Ishikawa (cell line): ENCODE results near the gene TMC6.

Experiments
- CEBPB ChIP-seq: IDR thresholded peaks from 2 replicates; pipeline ENCODE4 v1.6.1; 2012
- CREB1 ChIP-seq: IDR thresholded peaks from 2 replicates; pipeline ENCODE4 v1.6.1; 2012; ENCODE audit warnings: low read depth
- EGR1 ChIP-seq: IDR thresholded peaks from 2 replicates; pipeline ENCODE4 v1.6.1; 2012
- EP300 ChIP-seq: IDR thresholded peaks from 2 replicates; pipeline ENCODE4 v1.6.1; 2012; ENCODE audit warnings: borderline replicate concordance
- FOXM1 ChIP-seq: IDR thresholded peaks from 2 replicates; pipeline ENCODE4 v1.6.1; 2012; ENCODE audit warnings: low read depth, borderline replicate concordance
- NFIC ChIP-seq: IDR thresholded peaks from 2 replicates; pipeline ENCODE4 v1.6.1; 2012
- RAD21 ChIP-seq: IDR thresholded peaks from 2 replicates; pipeline ENCODE4 v1.6.1; 2012; ENCODE audit warnings: low read depth
- TAF1 ChIP-seq: IDR thresholded peaks from 2 replicates; pipeline ENCODE4 v1.6.1; 2012; ENCODE audit warnings: low read depth, mild to moderate bottlenecking
- TCF12 ChIP-seq: IDR thresholded peaks from 2 replicates; pipeline ENCODE4 v1.6.1; 2012; ENCODE audit warnings: low read depth
- TEAD4 ChIP-seq: IDR thresholded peaks from 2 replicates; pipeline ENCODE4 v1.6.1; 2012
- YY1 ChIP-seq: IDR thresholded peaks from 2 replicates; pipeline ENCODE4 v1.6.1; 2012; ENCODE audit warnings: low read depth
- ZBTB7A ChIP-seq: IDR thresholded peaks from 2 replicates; pipeline ENCODE4 v1.6.1; 2012; ENCODE audit warnings: low read depth
- TF ChIP-seq, protein P1 (sequence below): IDR thresholded peaks from 2 replicates; pipeline ENCODE4 v1.6.1; 2012
- TF ChIP-seq, protein P2 (sequence below): IDR thresholded peaks from 2 replicates; pipeline ENCODE4 v1.6.1; 2012
- TF ChIP-seq, protein P3 (sequence below): IDR thresholded peaks from 2 replicates; pipeline ENCODE4 v1.6.1; 2012; ENCODE audit warnings: low read depth, mild to moderate bottlenecking

The TMC6 gene

DNA sequence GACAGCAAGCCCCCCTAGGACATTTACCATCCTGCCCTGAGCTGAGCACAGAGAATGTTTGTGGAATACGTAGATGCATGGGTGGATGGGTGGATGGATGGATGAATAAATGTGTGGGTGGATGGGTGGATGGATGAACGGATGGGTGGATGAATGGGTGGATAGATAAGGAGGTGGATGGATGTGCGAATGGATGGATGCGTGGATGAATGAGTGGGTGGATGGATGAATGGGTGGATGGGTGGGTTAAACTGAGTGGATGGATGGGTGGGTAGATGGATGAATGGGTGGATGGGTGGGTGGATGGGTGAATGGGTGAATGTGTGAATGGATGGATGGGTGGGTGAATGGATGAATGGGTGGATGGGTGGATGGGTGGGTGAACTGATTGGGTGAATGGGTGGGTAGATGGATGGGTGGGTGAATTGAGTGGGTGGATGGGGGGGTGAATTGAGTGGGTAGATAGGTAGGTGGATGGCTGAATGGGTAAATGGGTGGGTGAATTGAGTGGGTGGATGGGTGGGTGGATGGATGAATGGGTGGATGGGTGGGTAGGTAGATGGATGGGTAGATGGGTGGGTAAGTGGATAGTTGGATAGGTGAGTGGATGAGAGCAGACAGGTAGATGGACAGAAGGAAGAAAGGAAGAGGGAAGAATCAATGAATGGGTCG is 5.2 kb downstream of the TMC6 start:
- TF ChIP-seq YY1, result no peak
- TF ChIP-seq EGR1, result no peak
- TF ChIP-seq RAD21, result no peak
- TF ChIP-seq TEAD4, result no peak
- TF ChIP-seq CREB1, result no peak
- no peak for TF ChIP-seq EP300
- TF ChIP-seq, protein P1, sequence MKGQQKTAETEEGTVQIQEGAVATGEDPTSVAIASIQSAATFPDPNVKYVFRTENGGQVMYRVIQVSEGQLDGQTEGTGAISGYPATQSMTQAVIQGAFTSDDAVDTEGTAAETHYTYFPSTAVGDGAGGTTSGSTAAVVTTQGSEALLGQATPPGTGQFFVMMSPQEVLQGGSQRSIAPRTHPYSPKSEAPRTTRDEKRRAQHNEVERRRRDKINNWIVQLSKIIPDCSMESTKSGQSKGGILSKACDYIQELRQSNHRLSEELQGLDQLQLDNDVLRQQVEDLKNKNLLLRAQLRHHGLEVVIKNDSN, result no peak
- TF ChIP-seq NFIC, result no peak
- TF ChIP-seq, protein P2, sequence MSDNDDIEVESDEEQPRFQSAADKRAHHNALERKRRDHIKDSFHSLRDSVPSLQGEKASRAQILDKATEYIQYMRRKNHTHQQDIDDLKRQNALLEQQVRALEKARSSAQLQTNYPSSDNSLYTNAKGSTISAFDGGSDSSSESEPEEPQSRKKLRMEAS, result no peak
- TF ChIP-seq ZBTB7A, result no peak

GRCh38 chr17:78122931-78123249 is 5.7 kb downstream of the TMC6 start:
- TF ChIP-seq CEBPB (no peak), NFIC (no peak), FOXM1 (no peak), CREB1 (no peak), ZBTB7A (no peak), RAD21 (no peak), YY1 (no peak), TAF1 (no peak), TCF12 (no peak), EGR1 (no peak), TEAD4 (no peak), EP300 (no peak)
- TF ChIP-seq, protein P2, result no peak
- TF ChIP-seq, protein P3, sequence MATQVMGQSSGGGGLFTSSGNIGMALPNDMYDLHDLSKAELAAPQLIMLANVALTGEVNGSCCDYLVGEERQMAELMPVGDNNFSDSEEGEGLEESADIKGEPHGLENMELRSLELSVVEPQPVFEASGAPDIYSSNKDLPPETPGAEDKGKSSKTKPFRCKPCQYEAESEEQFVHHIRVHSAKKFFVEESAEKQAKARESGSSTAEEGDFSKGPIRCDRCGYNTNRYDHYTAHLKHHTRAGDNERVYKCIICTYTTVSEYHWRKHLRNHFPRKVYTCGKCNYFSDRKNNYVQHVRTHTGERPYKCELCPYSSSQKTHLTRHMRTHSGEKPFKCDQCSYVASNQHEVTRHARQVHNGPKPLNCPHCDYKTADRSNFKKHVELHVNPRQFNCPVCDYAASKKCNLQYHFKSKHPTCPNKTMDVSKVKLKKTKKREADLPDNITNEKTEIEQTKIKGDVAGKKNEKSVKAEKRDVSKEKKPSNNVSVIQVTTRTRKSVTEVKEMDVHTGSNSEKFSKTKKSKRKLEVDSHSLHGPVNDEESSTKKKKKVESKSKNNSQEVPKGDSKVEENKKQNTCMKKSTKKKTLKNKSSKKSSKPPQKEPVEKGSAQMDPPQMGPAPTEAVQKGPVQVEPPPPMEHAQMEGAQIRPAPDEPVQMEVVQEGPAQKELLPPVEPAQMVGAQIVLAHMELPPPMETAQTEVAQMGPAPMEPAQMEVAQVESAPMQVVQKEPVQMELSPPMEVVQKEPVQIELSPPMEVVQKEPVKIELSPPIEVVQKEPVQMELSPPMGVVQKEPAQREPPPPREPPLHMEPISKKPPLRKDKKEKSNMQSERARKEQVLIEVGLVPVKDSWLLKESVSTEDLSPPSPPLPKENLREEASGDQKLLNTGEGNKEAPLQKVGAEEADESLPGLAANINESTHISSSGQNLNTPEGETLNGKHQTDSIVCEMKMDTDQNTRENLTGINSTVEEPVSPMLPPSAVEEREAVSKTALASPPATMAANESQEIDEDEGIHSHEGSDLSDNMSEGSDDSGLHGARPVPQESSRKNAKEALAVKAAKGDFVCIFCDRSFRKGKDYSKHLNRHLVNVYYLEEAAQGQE, result no peak
- TF ChIP-seq, protein P1, result no peak

DNA sequence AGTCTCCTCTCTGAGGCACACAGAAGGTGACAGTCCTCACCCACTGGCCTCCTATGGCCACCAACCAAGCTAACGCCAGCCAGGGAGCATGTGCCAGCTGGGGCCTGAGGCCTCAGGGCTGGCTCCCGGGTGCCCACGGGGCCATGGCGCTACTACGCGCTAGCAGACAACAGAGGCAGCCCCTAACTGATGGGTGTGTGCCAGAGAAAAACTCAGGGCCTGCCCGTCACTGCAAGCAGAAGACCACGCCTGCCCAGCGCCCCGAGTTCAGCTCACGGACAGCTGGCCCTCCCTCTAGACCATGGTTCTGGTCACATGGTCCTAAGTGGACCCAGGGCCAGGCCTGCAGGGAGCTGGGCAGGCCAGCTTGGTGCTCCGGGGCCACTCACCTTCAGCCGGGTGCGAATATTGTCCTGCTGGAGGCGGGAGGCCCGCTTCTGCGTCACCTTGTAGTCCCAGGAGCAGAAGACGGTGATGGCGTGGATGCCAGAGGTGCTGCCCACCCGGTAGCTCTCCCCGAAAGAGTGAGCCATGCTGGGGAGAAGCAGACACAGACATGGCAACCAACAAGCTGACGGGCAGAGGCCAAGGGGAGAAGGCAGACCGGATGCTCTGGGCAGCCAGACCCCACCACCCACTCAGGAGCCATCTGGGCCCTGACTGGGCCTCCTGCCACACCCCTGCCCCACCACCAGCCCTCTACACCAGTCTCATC is 6.2 kb downstream of the TMC6 start:
- no peak for TF ChIP-seq TCF12
- no peak for TF ChIP-seq EGR1
- TF ChIP-seq NFIC, result no peak
- TF ChIP-seq ZBTB7A, result no peak
- TF ChIP-seq, protein P1, result no peak
- no peak for TF ChIP-seq FOXM1
- TF ChIP-seq RAD21, result no peak
- no peak for TF ChIP-seq TAF1
- no peak for TF ChIP-seq CEBPB
- TF ChIP-seq, protein P3, result no peak
- no peak for TF ChIP-seq CREB1
- TF ChIP-seq, protein P2, result no peak
- TF ChIP-seq YY1, result no peak
- TF ChIP-seq TEAD4, result no peak
- TF ChIP-seq EP300, result no peak

DNA sequence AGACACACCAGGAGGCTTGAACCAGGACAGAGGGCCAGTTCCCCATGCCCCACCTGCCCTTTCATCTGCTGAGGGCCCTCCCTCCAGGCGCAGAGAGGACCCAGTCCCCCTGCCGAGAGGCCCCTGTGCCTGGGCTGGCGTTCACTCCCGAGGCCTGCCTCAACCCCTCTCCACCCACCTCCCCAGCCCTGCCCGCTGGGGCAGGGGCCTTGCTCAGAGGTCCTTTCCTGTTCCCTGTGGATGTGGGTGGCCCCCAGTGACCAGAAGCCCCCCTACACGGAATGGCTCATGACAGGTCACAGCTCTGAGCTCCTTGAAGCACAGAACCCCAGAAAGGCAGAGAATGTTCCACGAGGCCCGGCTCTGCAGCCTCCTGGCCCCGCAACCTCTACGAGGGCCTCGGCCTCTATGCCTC is 6.7 kb downstream of the TMC6 start:
- TF ChIP-seq CEBPB, result no peak
- TF ChIP-seq, protein P1, result no peak
- no peak for TF ChIP-seq ZBTB7A
- no peak for TF ChIP-seq TCF12
- TF ChIP-seq, protein P3, result no peak
- TF ChIP-seq CREB1, result no peak
- TF ChIP-seq EGR1, result no peak
- TF ChIP-seq, protein P2, result no peak
- TF ChIP-seq RAD21, result no peak
- TF ChIP-seq TAF1, result no peak
- no peak for TF ChIP-seq NFIC
